Fibroblast of lung (primary cell): ENCODE measurements around the gene RPL28. TPM values are rescaled to one million over a fixed set of nuclear protein-coding genes. Genes with fewer than 3 reads are reported as not detected.

Source experiments
- DNase-seq, 2 donors: peaks; one replicate each; pipeline versions ENCODE4 v3.0.0 to v3.0.0-alpha.2; 2010; ENCODE audit warnings: low read depth in 2 of 2
- H2AFZ ChIP-seq: 2 replicates; pipeline ENCODE4 v1.5.1; 2012; ENCODE audit warnings: low read length, control low read depth, inconsistent platforms
- H3K27ac ChIP-seq: 2 replicates; pipeline ENCODE4 v1.5.1; 2011; ENCODE audit warnings: low read length, control low read depth; ENCODE audit not compliant: insufficient read depth
- H3K27me3 ChIP-seq: 2 replicates; pipeline ENCODE4 v1.5.1; 2011; ENCODE audit warnings: mild to moderate bottlenecking, low read length; ENCODE audit not compliant: control insufficient read depth, insufficient read depth
- H3K36me3 ChIP-seq: 2 replicates; pipeline ENCODE4 v1.5.1; 2011; ENCODE audit warnings: low read length; ENCODE audit not compliant: control insufficient read depth, insufficient read depth
- H3K4me1 ChIP-seq: 2 replicates; pipeline ENCODE4 v1.5.1; 2011; ENCODE audit warnings: low read length; ENCODE audit not compliant: control insufficient read depth, insufficient read depth; ENCODE audit errors: extremely low read depth
- H3K4me2 ChIP-seq: 2 replicates; pipeline ENCODE4 v1.5.1; 2011; ENCODE audit warnings: low read length, control low read depth; ENCODE audit not compliant: insufficient read depth; ENCODE audit errors: extremely low read depth
- H3K4me3 ChIP-seq, 4 experiments: fragments of 200-600 bp in 1 of 4; sonication (generic) in 1 of 4; replicated peaks in 1 of 4; 2 replicates each; pipeline ENCODE4 v1.5.1; 2011 to 2016; ENCODE audit warnings: low read length in 4 of 4, low read depth in 3 of 4, mild to moderate bottlenecking in 3 of 4, control low read depth in 2 of 4, inconsistent platforms in 1 of 4, mixed read lengths in 1 of 4; ENCODE audit not compliant: insufficient read depth in 1 of 4; ENCODE audit errors: control extremely low read depth in 1 of 4
- H3K79me2 ChIP-seq: 2 replicates; pipeline ENCODE4 v1.5.1; 2012; ENCODE audit warnings: mild to moderate bottlenecking, low read length, inconsistent platforms; ENCODE audit not compliant: control insufficient read depth, insufficient read depth
- H3K9ac ChIP-seq: 2 replicates; pipeline ENCODE4 v1.5.1; 2011; ENCODE audit warnings: mild to moderate bottlenecking, low read length, control low read depth; ENCODE audit not compliant: insufficient read depth
- H3K9me3 ChIP-seq: 2 replicates; pipeline ENCODE4 v1.5.1; 2012; ENCODE audit warnings: low read depth, low read length; ENCODE audit not compliant: control insufficient read depth, insufficient read depth
- H4K20me1 ChIP-seq: 2 replicates; pipeline ENCODE4 v1.5.1; 2011; ENCODE audit warnings: low read length; ENCODE audit not compliant: control insufficient read depth, insufficient read depth; ENCODE audit errors: extremely low read depth
- CTCF ChIP-seq, 2 donors: IDR thresholded peaks in 1 of 2; conservative IDR thresholded peaks in 1 of 2; 1 replicate in 1 of 2; 2 replicates in 1 of 2; pipeline ENCODE4 v1.5.1; 2011 to 2012; ENCODE audit warnings: low read length in 2 of 2, control low read depth in 1 of 2, inconsistent platforms in 1 of 2, low read depth in 1 of 2, mild to moderate bottlenecking in 1 of 2
- EZH2 ChIP-seq: IDR thresholded peaks from 2 replicates; pipeline ENCODE4 v1.5.1; 2012; ENCODE audit warnings: low read length, control low read depth, mild to moderate bottlenecking; ENCODE audit errors: missing control alignments
- polyA plus RNA-seq, 2 donors: library from polyadenylated mRNA; depleted of rRNA in 1 of 2; stranded (reverse) in 1 of 2; unstranded in 1 of 2; fragments of >200 nt; gene quantifications; 2 replicates each; pipeline ENCODE4 v1.2.1, GENCODE V29; 2011 to 2012; ENCODE audit warnings: missing spikeins in 1 of 2
- total RNA-seq: library from RNA; depleted of rRNA; stranded (reverse); fragments of >200 nt; gene quantifications from 2 replicates; pipeline ENCODE4 v1.2.1, GENCODE V29; 2014

Gene RPL28
- total and polyA plus RNA-seq, 2 donors (not counting 1 experiment from before 2014, with no cell fraction given), result 146 to 665 TPM

GRCh38 chr19:55352549-55353145 is 33.1 kb upstream of the RPL28 start:
- no peak for DNase-seq
- no peak overlapping the region for H3K4me3 ChIP-seq
- H3K36me3 ChIP-seq, result no peaks in the 10 kb centered on the region
- no peak overlapping the region for H2AFZ ChIP-seq
- H3K27me3 ChIP-seq, result peaks cover 31% of the 10 kb centered on the region
- no peak overlapping the region for H3K27ac ChIP-seq
- H3K9ac ChIP-seq, result no peak overlapping the region
- no peaks in the 10 kb centered on the region for H3K9me3 ChIP-seq
- TF ChIP-seq EZH2, result no peak
- H3K4me1 ChIP-seq, result no peaks in the 10 kb centered on the region
- H3K4me2 ChIP-seq, result no peak overlapping the region
- no peaks in the 10 kb centered on the region for H4K20me1 ChIP-seq
- no peaks in the 10 kb centered on the region for H3K79me2 ChIP-seq

GRCh38 chr19:55353356-55353802 is 32.4 kb upstream of the RPL28 start:
- no peaks in the 10 kb centered on the region for H3K36me3 ChIP-seq
- H3K4me2 ChIP-seq, result peak overlapping the region; percentile 86
- H3K27ac ChIP-seq, result no peak overlapping the region
- DNase-seq, result no peak
- H2AFZ ChIP-seq, result no peak overlapping the region
- no peaks in the 10 kb centered on the region for H3K4me1 ChIP-seq
- no peaks in the 10 kb centered on the region for H3K79me2 ChIP-seq
- H3K9me3 ChIP-seq, result no peaks in the 10 kb centered on the region
- peak overlapping the region; percentile 28 to 51 (median 42) for H3K4me3 ChIP-seq
- TF ChIP-seq CTCF (conservative IDR thresholded peaks at IDR 0.05 in 1 of 2, IDR thresholded peaks at IDR 0.05 in 1 of 2; ENCODE audit: low read depth in 1 of 2, low read length in 2 of 2) (no peak), EZH2 (peak; percentile 88)
- peaks cover 31% of the 10 kb centered on the region for H3K27me3 ChIP-seq
- H3K9ac ChIP-seq, result no peak overlapping the region
- H4K20me1 ChIP-seq, result no peaks in the 10 kb centered on the region

- DNase-seq, result peak in 1 of 2 donors; percentile 53
- Histone ChIP-seq H3K36me3 (no peaks in the 10 kb centered on the region), H2AFZ (no peak overlapping the region), H3K4me1 (no peaks in the 10 kb centered on the region), H3K79me2 (no peaks in the 10 kb centered on the region), H3K27ac (no peak overlapping the region), H3K9me3 (no peaks in the 10 kb centered on the region), H4K20me1 (no peaks in the 10 kb centered on the region), H3K27me3 (peaks cover 31% of the 10 kb centered on the region), H3K9ac (no peak overlapping the region), H3K4me3 (peak overlapping the region; percentile 28 to 51 (median 42)), H3K4me2 (peak overlapping the region; percentile 86)
- TF ChIP-seq EZH2 (no peak), CTCF (conservative IDR thresholded peaks at IDR 0.05 in 1 of 2, IDR thresholded peaks at IDR 0.05 in 1 of 2; ENCODE audit: low read depth in 1 of 2, low read length in 2 of 2) (no peak)
Observed at GRCh38 chr19:55353803-55354697, 31.7 kb upstream of the RPL28 start.
